Adrenal gland (tissue), 5 donors: Measurements from ENCODE around the gene CHSY3.

Source experiments
- CTCF ChIP-seq, 6 experiments: fragments of 450-650 bp in 4 of 6; fragments of 200-600 bp in 2 of 6; sonication (generic) in 1 of 6; IDR thresholded peaks; 1 replicate in 5 of 6; 2 replicates in 1 of 6; pipeline versions ENCODE4 v1.5.1 to v1.8.0; 2016 to 2021; ENCODE audit warnings: antibody characterized with exemption in 6 of 6, mild to moderate bottlenecking in 2 of 6, moderate library complexity in 1 of 6
- POLR2A ChIP-seq, 2 donors: fragments of 450-650 bp; IDR thresholded peaks; one replicate each; pipeline ENCODE4 v1.6.1; 2017; ENCODE audit warnings: antibody characterized with exemption in 2 of 2, mild to moderate bottlenecking in 2 of 2, moderate library complexity in 1 of 2
- donor health status: DM: no; HTN: no; CAD: no.

- TF ChIP-seq POLR2A (IDR thresholded peaks at IDR 0.05) (no peak), CTCF (IDR thresholded peaks at IDR 0.05) (no peak)
Observed at GRCh38 chr5:130032807-130033206, 128.5 kb downstream of the CHSY3 start.
